Hepatocyte (in vitro differentiated cells): ENCODE data around the gene CLCN1. TPM values are rescaled to one million over a fixed set of nuclear protein-coding genes. Genes with fewer than 3 reads are reported as not detected.

Experiments
- DNase-seq: peaks from one replicate; pipeline ENCODE4 v3.0.0-alpha.2; 2016; ENCODE audit warnings: low spot score
- H2AFZ ChIP-seq: fragments of 200-600 bp; sonication (generic); 2 replicates; pipeline ENCODE4 v1.6.0; 2016; ENCODE audit warnings: antibody characterized with exemption, mild to moderate bottlenecking
- H3K27ac ChIP-seq: fragments of 200-600 bp; sonication (generic); 2 replicates; pipeline ENCODE4 v1.5.1; 2016; ENCODE audit warnings: mild to moderate bottlenecking
- H3K27me3 ChIP-seq: fragments of 200-600 bp; sonication (generic); 2 replicates; pipeline ENCODE4 v1.6.1; 2016
- H3K36me3 ChIP-seq: fragments of 200-600 bp; sonication (generic); replicated peaks from 2 replicates; pipeline ENCODE4 v1.5.1; 2016; ENCODE audit warnings: low read depth; ENCODE audit not compliant: insufficient read depth
- H3K4me1 ChIP-seq: fragments of 200-600 bp; sonication (generic); 2 replicates; pipeline ENCODE4 v1.5.1; 2016; ENCODE audit warnings: mild to moderate bottlenecking, moderate library complexity; ENCODE audit not compliant: insufficient read depth
- H3K4me2 ChIP-seq: fragments of 200-600 bp; sonication (generic); 2 replicates; pipeline ENCODE4 v1.6.0; 2016
- H3K4me3 ChIP-seq: fragments of 200-600 bp; sonication (generic); 2 replicates; pipeline ENCODE4 v1.5.1; 2016; ENCODE audit warnings: mild to moderate bottlenecking
- H3K79me2 ChIP-seq: fragments of 200-600 bp; sonication (generic); 2 replicates; pipeline ENCODE4 v1.6.0; 2017; ENCODE audit warnings: mild to moderate bottlenecking
- H3K9me2 ChIP-seq: fragments of 200-600 bp; sonication (generic); replicated peaks from 2 replicates; pipeline ENCODE4 v1.6.0; 2017; ENCODE audit warnings: mild to moderate bottlenecking; ENCODE audit not compliant: insufficient read depth
- H3K9me3 ChIP-seq: fragments of 200-600 bp; sonication (generic); 2 replicates; pipeline ENCODE4 v1.5.1; 2016; ENCODE audit warnings: low read depth, mild to moderate bottlenecking
- H4K20me1 ChIP-seq: fragments of 200-600 bp; sonication (generic); 2 replicates; pipeline ENCODE4 v1.6.0; 2016; ENCODE audit warnings: mild to moderate bottlenecking; ENCODE audit not compliant: insufficient read depth, poor library complexity, severe bottlenecking
- EZH2 ChIP-seq: fragments of 200-600 bp; sonication (generic); IDR thresholded peaks from 2 replicates; pipeline ENCODE4 v1.6.1; 2016; ENCODE audit warnings: antibody characterized with exemption, mild to moderate bottlenecking, borderline replicate concordance
- EZH2phosphoT487 ChIP-seq: fragments of 200-600 bp; sonication (generic); IDR thresholded peaks from one replicate; pipeline ENCODE4 v1.6.1; 2018; ENCODE audit warnings: antibody characterized with exemption, mild to moderate bottlenecking, low read depth, moderate library complexity; ENCODE audit not compliant: unreplicated experiment, severe bottlenecking
- WGBS: methylation state at CpG from one replicate; pipeline ENCODE4 v1.1.6; 2016; ENCODE audit warnings: low lambda C conversion rate; ENCODE audit errors: missing lambda C conversion rate; 5-methylcytosine and 5-hydroxymethylcytosine counted together
- polyA plus RNA-seq: library from polyadenylated mRNA; unstranded; fragments of >200 nt; fragmentation: Nextera tagmentation; extraction: Ambion mirVana; gene quantifications from 2 replicates; pipeline ENCODE4 v1.2.1, GENCODE V29; 2016
- total RNA-seq: library from RNA; depleted of rRNA; stranded (reverse); fragments of >200 nt; gene quantifications from 2 replicates; pipeline ENCODE4 v1.2.3, GENCODE V29; 2014
- TF ChIP-seq, protein P1 (sequence below): fragments of 200-600 bp; sonication (generic); IDR thresholded peaks from 2 replicates; pipeline ENCODE4 v1.5.1; 2016; ENCODE audit warnings: antibody characterized with exemption, mild to moderate bottlenecking; ENCODE audit not compliant: poor library complexity

The CLCN1 gene
- total and polyA plus RNA-seq, 2 experiments from 2014 or later: 0.07 TPM; not detected in 1

DNA sequence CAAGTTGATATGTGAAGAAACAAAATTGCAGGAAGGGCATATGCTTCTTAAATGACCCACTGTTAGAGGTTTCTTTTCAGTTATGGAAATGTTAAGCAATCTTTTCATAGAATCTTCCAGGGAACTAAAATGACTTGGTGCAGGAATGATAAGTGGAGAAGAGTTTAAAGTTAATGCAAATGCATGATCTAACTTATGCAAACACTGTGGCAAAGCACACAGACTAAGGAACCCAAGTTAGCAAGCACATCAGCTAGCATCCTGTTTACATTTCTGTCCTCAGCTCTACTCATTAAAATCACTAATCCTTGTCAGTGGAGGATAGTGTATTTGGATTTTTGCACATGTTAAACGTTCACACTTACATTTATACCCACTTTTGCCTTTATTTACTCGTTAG lies 9.3 kb downstream of the CLCN1 start:
- 29% methylated on average over 2 of the region's 2 CpGs for WGBS
- Histone ChIP-seq H3K79me2 (no peaks in the 10 kb centered on the region), H3K27ac (no peak overlapping the region), H3K36me3 (no peaks in the 10 kb centered on the region), H4K20me1 (no peaks in the 10 kb centered on the region), H3K9me3 (no peaks in the 10 kb centered on the region), H3K27me3 (no peaks in the 10 kb centered on the region), H3K9me2 (no peaks in the 10 kb centered on the region), H3K4me3 (no peak overlapping the region), H3K4me2 (no peak overlapping the region), H3K4me1 (peaks cover 12% of the 10 kb centered on the region), H2AFZ (no peak overlapping the region)
- TF ChIP-seq EZH2phosphoT487 (no peak), EZH2 (no peak)
- TF ChIP-seq, protein P1, sequence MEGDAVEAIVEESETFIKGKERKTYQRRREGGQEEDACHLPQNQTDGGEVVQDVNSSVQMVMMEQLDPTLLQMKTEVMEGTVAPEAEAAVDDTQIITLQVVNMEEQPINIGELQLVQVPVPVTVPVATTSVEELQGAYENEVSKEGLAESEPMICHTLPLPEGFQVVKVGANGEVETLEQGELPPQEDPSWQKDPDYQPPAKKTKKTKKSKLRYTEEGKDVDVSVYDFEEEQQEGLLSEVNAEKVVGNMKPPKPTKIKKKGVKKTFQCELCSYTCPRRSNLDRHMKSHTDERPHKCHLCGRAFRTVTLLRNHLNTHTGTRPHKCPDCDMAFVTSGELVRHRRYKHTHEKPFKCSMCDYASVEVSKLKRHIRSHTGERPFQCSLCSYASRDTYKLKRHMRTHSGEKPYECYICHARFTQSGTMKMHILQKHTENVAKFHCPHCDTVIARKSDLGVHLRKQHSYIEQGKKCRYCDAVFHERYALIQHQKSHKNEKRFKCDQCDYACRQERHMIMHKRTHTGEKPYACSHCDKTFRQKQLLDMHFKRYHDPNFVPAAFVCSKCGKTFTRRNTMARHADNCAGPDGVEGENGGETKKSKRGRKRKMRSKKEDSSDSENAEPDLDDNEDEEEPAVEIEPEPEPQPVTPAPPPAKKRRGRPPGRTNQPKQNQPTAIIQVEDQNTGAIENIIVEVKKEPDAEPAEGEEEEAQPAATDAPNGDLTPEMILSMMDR: no peak
- DNase-seq: no peak

DNA sequence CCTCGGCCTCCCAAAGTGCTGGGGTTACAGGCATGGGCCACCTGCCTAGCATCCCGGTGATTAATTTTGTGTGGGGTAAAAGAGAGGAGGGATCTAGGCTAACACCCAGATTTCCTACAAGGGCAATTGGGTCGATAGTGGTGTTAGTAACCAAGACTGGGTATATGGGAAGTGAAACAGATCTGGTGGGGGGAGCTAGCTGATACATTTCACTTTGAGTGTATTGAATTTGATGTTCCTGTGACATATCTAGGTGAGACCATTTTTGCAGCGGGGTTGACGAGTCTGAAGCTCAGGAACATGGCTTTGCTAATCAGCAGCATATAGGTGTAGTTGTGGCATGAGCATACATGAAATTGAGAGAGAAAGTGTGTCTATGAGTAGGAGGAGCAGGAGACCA lies 12.0 kb downstream of the CLCN1 start:
- no peaks in the 10 kb centered on the region for H3K27me3 ChIP-seq

DNA sequence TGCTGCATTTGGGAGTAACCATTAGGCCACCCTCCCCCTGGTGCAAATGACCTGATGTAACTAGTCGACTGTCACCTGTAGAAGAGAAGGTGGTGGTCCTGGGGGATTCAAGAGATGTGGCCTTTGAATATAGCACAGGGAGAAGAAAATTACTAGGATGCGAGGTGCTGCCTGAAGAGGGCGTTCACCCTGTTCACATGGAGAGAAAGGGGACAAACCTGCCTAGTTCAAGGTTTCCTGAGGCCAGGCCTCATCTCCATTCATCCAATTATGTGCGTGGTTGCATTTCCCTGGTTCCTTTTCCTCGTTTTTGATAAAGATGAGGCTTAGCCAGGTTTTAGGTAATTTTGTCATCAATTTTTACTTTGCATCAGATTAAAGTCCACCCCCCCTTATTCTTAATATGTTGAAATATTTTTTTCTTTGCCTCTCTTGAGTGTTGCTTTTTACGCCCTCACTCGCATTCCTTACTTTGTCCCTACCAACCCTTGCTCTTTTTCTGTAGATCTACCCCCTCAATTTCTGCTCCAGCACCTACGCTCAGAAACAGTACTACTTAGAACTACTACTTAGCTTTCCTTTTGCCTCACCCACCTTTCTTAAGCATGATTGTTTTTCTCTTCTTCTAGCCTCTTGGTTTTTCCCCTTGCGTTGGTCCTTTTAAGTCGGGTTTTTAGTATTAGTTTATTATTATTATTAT lies 13.7 kb downstream of the CLCN1 start:
- Histone ChIP-seq H3K36me3 (no peaks in the 10 kb centered on the region), H3K27me3 (no peaks in the 10 kb centered on the region), H3K79me2 (no peaks in the 10 kb centered on the region), H3K27ac (no peak overlapping the region), H2AFZ (no peak overlapping the region), H3K4me2 (no peak overlapping the region), H3K9me3 (no peaks in the 10 kb centered on the region), H3K4me1 (no peaks in the 10 kb centered on the region), H4K20me1 (no peaks in the 10 kb centered on the region), H3K4me3 (no peak overlapping the region), H3K9me2 (no peaks in the 10 kb centered on the region)
- TF ChIP-seq EZH2phosphoT487 (no peak), EZH2 (no peak)
- TF ChIP-seq, protein P1: no peak
- 92% methylated on average over 10 of the region's 10 CpGs for WGBS
- DNase-seq: no peak

More for the DNA sequence above, 12.0 kb downstream of the CLCN1 start:
- Histone ChIP-seq H3K9me2 (no peaks in the 10 kb centered on the region), H3K4me3 (no peak overlapping the region), H2AFZ (no peak overlapping the region), H3K36me3 (no peaks in the 10 kb centered on the region), H3K9me3 (no peaks in the 10 kb centered on the region), H3K4me1 (peaks cover 9% of the 10 kb centered on the region), H3K27ac (no peak overlapping the region), H4K20me1 (no peaks in the 10 kb centered on the region), H3K79me2 (no peaks in the 10 kb centered on the region), H3K4me2 (no peak overlapping the region)
- 97% methylated on average over 5 of the region's 5 CpGs for WGBS
- no peak for DNase-seq
- TF ChIP-seq, protein P1: no peak
- no peak for TF ChIP-seq EZH2phosphoT487
- no peak for TF ChIP-seq EZH2
